ENCODE data around the gene CCDC47. TPM values are rescaled to one million over a fixed set of nuclear protein-coding genes. Genes with fewer than 3 reads are reported as not detected.

CCDC47 gene
- total and polyA plus RNA-seq, 2 of the 13 experiments (the other 11 are each of a cell fraction or from before 2014, with no cell fraction given): 59.3 to 99.5 TPM

- TF ChIP-seq ZNF629 (CRISPR knock-in tag; conservative IDR thresholded peaks at IDR 0.05) (no peak), ZNF329 (CRISPR knock-in tag; IDR thresholded peaks at IDR 0.05; ENCODE audit: low read depth) (no peak), ZFP41 (CRISPR knock-in tag; IDR thresholded peaks at IDR 0.05; ENCODE audit: borderline replicate concordance) (no peak), ZBTB33 (CRISPR knock-in tag; IDR thresholded peaks at IDR 0.05) (peak; percentile 42; the same call in 1 of the 2 replicates), NFKB2 (CRISPR knock-in tag; IDR thresholded peaks at IDR 0.05; ENCODE audit: borderline replicate concordance) (no peak), ATF3 (CRISPR knock-in tag; IDR thresholded peaks at IDR 0.05) (no peak), HINFP (CRISPR knock-in tag; IDR thresholded peaks at IDR 0.05; ENCODE audit: low read depth) (no peak), ZNF615 (CRISPR knock-in tag; IDR thresholded peaks at IDR 0.05; ENCODE audit: borderline replicate concordance) (no peak), KDM3A (CRISPR knock-in tag; IDR thresholded peaks at IDR 0.05; ENCODE audit: low read depth) (no peak), KMT2B (CRISPR knock-in tag; IDR thresholded peaks at IDR 0.05) (0 out of 2 replicates have a peak, but pooled peaks have one; percentile 17), ZFP36L2 (CRISPR knock-in tag; IDR thresholded peaks at IDR 0.05) (no peak), PCBP2 (optimal IDR thresholded peaks at IDR 0.05; ENCODE audit: low read depth, low read length, poor library complexity, severe bottlenecking) (no peak), NR1H2 (CRISPR knock-in tag; IDR thresholded peaks at IDR 0.05; ENCODE audit: borderline replicate concordance, low read depth) (no peak), KLF13 (CRISPR knock-in tag; IDR thresholded peaks at IDR 0.05) (no peak), ZNF639 (CRISPR knock-in tag; conservative IDR thresholded peaks at IDR 0.05) (no peak), ZNF281 (CRISPR knock-in tag; IDR thresholded peaks at IDR 0.05; ENCODE audit: borderline replicate concordance) (peak; percentile 83), ZNF326 (CRISPR knock-in tag; IDR thresholded peaks at IDR 0.05; ENCODE audit: borderline replicate concordance) (peak; percentile 79; the same call in 1 of the 2 replicates), THYN1 (CRISPR knock-in tag; IDR thresholded peaks at IDR 0.05; ENCODE audit: borderline replicate concordance, low read depth) (no peak), SAFB2 (CRISPR knock-in tag; IDR thresholded peaks at IDR 0.05; ENCODE audit: borderline replicate concordance, low read depth) (0 out of 2 replicates have a peak, but pooled peaks have one; percentile 68)
These were observed 75.8 kb downstream of the CCDC47 start (continued) for GRCh38 chr17:63697341-63698286.
